Tibial nerve (tissue), 4 donors: ENCODE results near the gene TOMM40. TPM values are rescaled to one million over a fixed set of nuclear protein-coding genes. Genes with fewer than 3 reads are reported as not detected.

ENCODE experiments used
- DNase-seq, 2 donors: peaks; one replicate each; pipeline ENCODE4 v3.0.0-alpha.2; 2019; ENCODE audit warnings: low spot score in 2 of 2
- H3K27ac ChIP-seq, 4 donors: fragments of 200-600 bp; sonication (generic) in 3 of 4; one replicate each; pipeline ENCODE4 v1.5.1; 2017 to 2019; ENCODE audit warnings: mild to moderate bottlenecking in 1 of 4
- H3K27me3 ChIP-seq, 2 donors: fragments of 200-600 bp; sonication (generic) in 1 of 2; one replicate each; pipeline versions ENCODE4 v1.5.1 to v1.6.0; 2017 to 2019
- H3K36me3 ChIP-seq, 3 donors: fragments of 200-600 bp; sonication (generic); one replicate each; pipeline ENCODE4 v1.5.1; 2018 to 2019
- H3K4me1 ChIP-seq, 4 donors: fragments of 200-600 bp; sonication (generic) in 3 of 4; one replicate each; pipeline ENCODE4 v1.5.1; 2017 to 2019
- H3K4me3 ChIP-seq, 4 donors: fragments of 200-600 bp; sonication (generic) in 3 of 4; one replicate each; pipeline ENCODE4 v1.5.1; 2017 to 2019; ENCODE audit warnings: mild to moderate bottlenecking in 1 of 4, moderate library complexity in 1 of 4
- H3K9me3 ChIP-seq, 4 donors: fragments of 200-600 bp; sonication (generic) in 3 of 4; one replicate each; pipeline ENCODE4 v1.5.1; 2017 to 2019
- CTCF ChIP-seq, 5 experiments: fragments of 200-600 bp in 3 of 5; fragments of 450-650 bp in 2 of 5; sonication (generic) in 3 of 5; IDR thresholded peaks; one replicate each; pipeline ENCODE4 v1.5.1; 2016 to 2019; ENCODE audit warnings: antibody characterized with exemption in 5 of 5, mild to moderate bottlenecking in 3 of 5, moderate library complexity in 2 of 5
- EP300 ChIP-seq, 2 donors: sonication (generic); formaldehyde crosslinking; IDR thresholded peaks; one replicate each; pipeline ENCODE4 v1.6.1; 2017; ENCODE audit warnings: antibody characterized with exemption in 2 of 2, mild to moderate bottlenecking in 1 of 2
- POLR2A ChIP-seq, 2 donors: fragments of 450-650 bp; IDR thresholded peaks; one replicate each; pipeline ENCODE4 v1.6.1; 2017; ENCODE audit warnings: antibody characterized with exemption in 2 of 2, mild to moderate bottlenecking in 2 of 2, moderate library complexity in 2 of 2
- WGBS, 2 donors: methylation state at CpG; one replicate each; pipeline ENCODE4 v1.1.5; 2018; 5-methylcytosine and 5-hydroxymethylcytosine counted together
- total RNA-seq, 4 donors: library from RNA; depleted of rRNA; stranded (reverse); fragments of >200 nt; gene quantifications; one replicate each; pipeline ENCODE4 v1.1.0, GENCODE V29; 2016

The TOMM40 gene
- total RNA-seq, 4 donors from 2014 or later = 30.8 to 75.9 (median 48.6) TPM

- no peak for DNase-seq
- Histone ChIP-seq H3K27me3 (no peaks in the 10 kb centered on the region), H3K4me3 (no peak overlapping the region), H3K4me1 (peaks cover 0 to 32% (median 9%) of the 10 kb centered on the region in 4 donors), H3K9me3 (no peaks in the 10 kb centered on the region), H3K27ac (peak overlapping the region in 1 of 4 donors; percentile 3), H3K36me3 (peaks cover 0 to 15% (median 0%) of the 10 kb centered on the region in 3 donors)
- WGBS, 2 donors = 91 to 97% methylated on average over 3 to 4 of the region's 5 CpGs
- TF ChIP-seq CTCF (IDR thresholded peaks at IDR 0.05) (no peak), EP300 (IDR thresholded peaks at IDR 0.05) (no peak), POLR2A (IDR thresholded peaks at IDR 0.05) (no peak)
Observed at GRCh38 chr19:44948763-44949374, 57.8 kb downstream of the TOMM40 start.

- TF ChIP-seq CTCF (IDR thresholded peaks at IDR 0.05) = no peak
- TF ChIP-seq EP300 (IDR thresholded peaks at IDR 0.05) = no peak
- no peak for TF ChIP-seq POLR2A (IDR thresholded peaks at IDR 0.05)
- Histone ChIP-seq H3K36me3 (peaks cover 0 to 15% (median 0%) of the 10 kb centered on the region in 3 donors), H3K9me3 (no peaks in the 10 kb centered on the region), H3K4me1 (peaks cover 0 to 37% (median 12%) of the 10 kb centered on the region in 4 donors), H3K4me3 (no peak overlapping the region), H3K27me3 (no peaks in the 10 kb centered on the region), H3K27ac (peak overlapping the region in 1 of 4 donors; percentile 3)
- whole genome bisulfite sequencing, 2 donors = 59 to 68% methylated on average over 9 of the region's 9 CpGs
- DNase-seq = no peak
Observed at GRCh38 chr19:44949550-44949949, 58.5 kb downstream of the TOMM40 start.

GRCh38 chr19:44951179-44952159 lies 60.4 kb downstream of the TOMM40 start:
- Histone ChIP-seq H3K27ac (peak overlapping the region in 3 of 4 donors; percentile 24 to 75 (median 59)), H3K9me3 (no peaks in the 10 kb centered on the region), H3K4me1 (peaks cover 0 to 45% (median 21%) of the 10 kb centered on the region in 4 donors), H3K27me3 (no peaks in the 10 kb centered on the region), H3K4me3 (no peak overlapping the region), H3K36me3 (peaks cover 0 to 15% (median 0%) of the 10 kb centered on the region in 3 donors)
- WGBS, 2 donors = 35 to 45% methylated on average over 13 of the region's 13 CpGs
- DNase-seq = peak; percentile 27 to 86
- TF ChIP-seq POLR2A (IDR thresholded peaks at IDR 0.05) (no peak), CTCF (IDR thresholded peaks at IDR 0.05) (peak; percentile 79 to 87 (median 84))

Other genes with a start within 250 kb of the TOMM40 start
- gene PVR, start 247.3 kb upstream of the TOMM40 start, total RNA-seq = 10 to 100 TPM; 55.3 to 71.4 (median 69.6) TPM
- gene CEACAM19, start 219.8 kb upstream of the TOMM40 start, total RNA-seq = 10 to 100 TPM; 10.9 to 38.7 (median 15.4) TPM
- gene CEACAM16, start 192.1 kb upstream of the TOMM40 start, total RNA-seq = not detected
- 10 to 100 TPM; 10.3 to 37.8 (median 18.0) TPM for gene BCL3, start 142.5 kb upstream of the TOMM40 start, total RNA-seq
- not detected for gene CBLC, start 113.4 kb upstream of the TOMM40 start, total RNA-seq
- gene BCAM, start 82.2 kb upstream of the TOMM40 start, total RNA-seq = 100 to 1,000 TPM in 1 of 4 donors, 10 to 100 TPM in 3; 83.5 to 139 (median 90.9) TPM
- 100 to 1,000 TPM in 1 of 4 donors, 10 to 100 TPM in 3; 63.2 to 126 (median 90.4) TPM for gene NECTIN2, start 45.0 kb upstream of the TOMM40 start, total RNA-seq
- gene APOE, start 14.5 kb downstream of the TOMM40 start, total RNA-seq = 100 to 1,000 TPM; 126 to 316 (median 163) TPM
- gene APOC1, start 23.4 kb downstream of the TOMM40 start, total RNA-seq = 100 to 1,000 TPM in 1 of 4 donors, 10 to 100 TPM in 3; 17.2 to 213 (median 49.9) TPM
- not detected for gene APOC4, start 51.0 kb downstream of the TOMM40 start, total RNA-seq
- 1 to 10 TPM in 1 of 4 donors, under 1 TPM in 1, not detected in 2; 0.90 to 2.0 TPM for gene APOC2, start 54.8 kb downstream of the TOMM40 start, total RNA-seq
- gene CLPTM1, start 64.1 kb downstream of the TOMM40 start, total RNA-seq = 10 to 100 TPM; 52.3 to 89.4 (median 74.5) TPM
- gene RELB, start 110.2 kb downstream of the TOMM40 start, total RNA-seq = 10 to 100 TPM in 2 of 4 donors, 1 to 10 TPM in 2; 4.2 to 14.9 (median 9.9) TPM
- 100 to 1,000 TPM in 2 of 4 donors, 10 to 100 TPM in 2; 72.8 to 109 (median 95.5) TPM for gene CLASRP, start 147.8 kb downstream of the TOMM40 start, total RNA-seq
- 1 to 10 TPM in 3 of 4 donors, not detected in 1; 2.1 to 4.2 (median 2.1) TPM for gene ZNF296, start 185.2 kb downstream of the TOMM40 start, total RNA-seq
- 10 to 100 TPM in 3 of 4 donors, 1 to 10 TPM in 1; 8.8 to 30.3 (median 21.8) TPM for gene GEMIN7, start 188.0 kb downstream of the TOMM40 start, total RNA-seq
- gene PPP1R37, start 201.9 kb downstream of the TOMM40 start, total RNA-seq = 10 to 100 TPM; 22.1 to 44.1 (median 33.5) TPM